ENCODE results near the gene CDH23.

The CDH23 gene

GRCh38 chr10:71677261-71677660, 280.5 kb downstream of the CDH23 start:
- H3K9me3 ChIP-seq = no peaks in the 10 kb centered on the region
- no peak overlapping the region for H3K27ac ChIP-seq
- TF ChIP-seq CTCF (IDR thresholded peaks at IDR 0.05) = no peak
- no peaks in the 10 kb centered on the region for H3K36me3 ChIP-seq
- H3K4me3 ChIP-seq (ENCODE audit: low read depth in 1 of 2, low read length in 1 of 2) = no peak overlapping the region
- H3K4me1 ChIP-seq (ENCODE audit: control insufficient read depth in 1 of 2, insufficient read depth in 1 of 2, low read depth in 1 of 2, low read length in 1 of 2) = no peaks in the 10 kb centered on the region
- H3K27me3 ChIP-seq = no peaks in the 10 kb centered on the region

- Histone ChIP-seq H3K4me1 (ENCODE audit: control insufficient read depth in 1 of 2, insufficient read depth in 1 of 2, low read depth in 1 of 2, low read length in 1 of 2) (no peaks in the 10 kb centered on the region), H3K9me3 (no peaks in the 10 kb centered on the region), H3K27me3 (no peaks in the 10 kb centered on the region), H3K36me3 (no peaks in the 10 kb centered on the region), H3K27ac (no peak overlapping the region), H3K4me3 (ENCODE audit: low read depth in 1 of 2, low read length in 1 of 2) (no peak overlapping the region)
- TF ChIP-seq CTCF (IDR thresholded peaks at IDR 0.05) = no peak
Observed at GRCh38 chr10:71678057-71678805, 281.5 kb downstream of the CDH23 start.

GRCh38 chr10:71679425-71679824, 282.7 kb downstream of the CDH23 start:
- Histone ChIP-seq H3K9me3 (no peaks in the 10 kb centered on the region), H3K36me3 (no peaks in the 10 kb centered on the region), H3K27me3 (no peaks in the 10 kb centered on the region), H3K4me1 (ENCODE audit: control insufficient read depth in 1 of 2, insufficient read depth in 1 of 2, low read depth in 1 of 2, low read length in 1 of 2) (no peaks in the 10 kb centered on the region), H3K27ac (no peak overlapping the region), H3K4me3 (ENCODE audit: low read depth in 1 of 2, low read length in 1 of 2) (no peak overlapping the region)
- no peak for TF ChIP-seq CTCF (IDR thresholded peaks at IDR 0.05)

- no peaks in the 10 kb centered on the region for H3K36me3 ChIP-seq
- no peak for TF ChIP-seq CTCF (IDR thresholded peaks at IDR 0.05)
- H3K4me3 ChIP-seq (ENCODE audit: low read depth in 1 of 2, low read length in 1 of 2) = no peak overlapping the region
- H3K9me3 ChIP-seq = no peaks in the 10 kb centered on the region
- no peaks in the 10 kb centered on the region for H3K4me1 ChIP-seq (ENCODE audit: control insufficient read depth in 1 of 2, insufficient read depth in 1 of 2, low read depth in 1 of 2, low read length in 1 of 2)
- no peaks in the 10 kb centered on the region for H3K27me3 ChIP-seq
- no peak overlapping the region for H3K27ac ChIP-seq
Observed at GRCh38 chr10:71681977-71682376, 285.3 kb downstream of the CDH23 start.

GRCh38 chr10:71683301-71683700, 286.6 kb downstream of the CDH23 start:
- no peaks in the 10 kb centered on the region for H3K4me1 ChIP-seq (ENCODE audit: control insufficient read depth in 1 of 2, insufficient read depth in 1 of 2, low read depth in 1 of 2, low read length in 1 of 2)
- no peak overlapping the region for H3K4me3 ChIP-seq (ENCODE audit: low read depth in 1 of 2, low read length in 1 of 2)
- no peak overlapping the region for H3K27ac ChIP-seq
- H3K36me3 ChIP-seq = no peaks in the 10 kb centered on the region
- no peaks in the 10 kb centered on the region for H3K9me3 ChIP-seq
- TF ChIP-seq CTCF (IDR thresholded peaks at IDR 0.05) = no peak
- no peaks in the 10 kb centered on the region for H3K27me3 ChIP-seq

Data from neutrophil (primary cell).